Colonic mucosa (tissue), 4 donors: ENCODE measurements around the gene CDH9. TPM values are rescaled to one million over a fixed set of nuclear protein-coding genes. Genes with fewer than 3 reads are reported as not detected.
"Not testable (repeated sequence)": the region's sequence is repeated elsewhere in the genome, so short reads cannot be mapped to it uniquely, and the experiment has no call there.

ENCODE experiments used
- DNase-seq: peaks from one replicate; pipeline ENCODE4 v3.0.0-alpha.2; 2020
- H3K27ac ChIP-seq: fragments of 200-600 bp; one replicate; pipeline ENCODE4 v1.8.0; 2021
- H3K27me3 ChIP-seq: fragments of 200-600 bp; one replicate; pipeline ENCODE4 v1.8.0; 2021
- H3K36me3 ChIP-seq: fragments of 200-600 bp; one replicate; pipeline ENCODE4 v1.8.0; 2021
- H3K4me1 ChIP-seq: fragments of 200-600 bp; one replicate; pipeline ENCODE4 v1.8.0; 2021; ENCODE audit warnings: mild to moderate bottlenecking
- H3K4me3 ChIP-seq: fragments of 200-600 bp; one replicate; pipeline ENCODE4 v1.8.0; 2021
- H3K9ac ChIP-seq, 2 donors: one replicate each; pipeline ENCODE4 v1.7.0; 2013; ENCODE audit warnings: control low read depth in 2 of 2, low read depth in 2 of 2, low read length in 2 of 2
- H3K9me3 ChIP-seq: fragments of 200-600 bp; one replicate; pipeline ENCODE4 v1.8.0; 2021
- CTCF ChIP-seq: fragments of 200-600 bp; IDR thresholded peaks from one replicate; pipeline ENCODE4 v1.8.0; 2022; ENCODE audit warnings: antibody characterized with exemption, mild to moderate bottlenecking
- intact Hi-C: fragments of 100-400 bp; cut with DNase I; formaldehyde crosslinking; loops from one replicate; pipeline ENCODE4 v1.14.1; 2022
- total RNA-seq, 2 donors: library from RNA; stranded (reverse); fragmentation: NEBNext Ultra II Directional in 1 of 2; extraction: Animal tissue kit (Norgen Biotek cat#: 25700) in 1 of 2; gene quantifications; one replicate each; pipeline ENCODE4 v1.2.1, GENCODE V29; 2021
- donor health status: healthy.
- donor health status: DM: no; HTN: no; CAD: no.
- donor health status: DM: no; HTN: no; CAD: no.

The CDH9 gene
- total RNA-seq, 2 donors from 2014 or later, result not detected

GRCh38 chr5:26868504-26868903 is 169.9 kb downstream of the CDH9 start:
- H3K9ac ChIP-seq, result no peak overlapping the region
- no peaks in the 10 kb centered on the region for H3K27me3 ChIP-seq
- no peaks in the 10 kb centered on the region for H3K36me3 ChIP-seq
- H3K4me1 ChIP-seq, result no peaks in the 10 kb centered on the region
- intact Hi-C loops, result no loop called here
- H3K9me3 ChIP-seq, result no peaks in the 10 kb centered on the region
- H3K4me3 ChIP-seq, result no peak overlapping the region
- DNase-seq, result no peak
- H3K27ac ChIP-seq, result no peak overlapping the region
- TF ChIP-seq CTCF, result no peak

GRCh38 chr5:26864061-26864460 is 174.3 kb downstream of the CDH9 start:
- Histone ChIP-seq H3K4me3 (no peak overlapping the region), H3K9ac (no peak overlapping the region), H3K9me3 (no peaks in the 10 kb centered on the region), H3K27ac (no peak overlapping the region), H3K36me3 (no peaks in the 10 kb centered on the region), H3K4me1 (no peaks in the 10 kb centered on the region), H3K27me3 (no peaks in the 10 kb centered on the region)
- DNase-seq, result no peak
- intact Hi-C loops, result no loop called here
- no peak for TF ChIP-seq CTCF

GRCh38 chr5:26856238-26856637 is 182.1 kb downstream of the CDH9 start:
- Histone ChIP-seq H3K9me3 (no peaks in the 10 kb centered on the region), H3K4me1 (no peaks in the 10 kb centered on the region), H3K36me3 (no peaks in the 10 kb centered on the region), H3K27me3 (no peaks in the 10 kb centered on the region), H3K27ac (no peak overlapping the region), H3K4me3 (no peak overlapping the region), H3K9ac (no peak overlapping the region)
- intact Hi-C loops, result no loop called here
- TF ChIP-seq CTCF, result no peak
- DNase-seq, result no peak

- DNase-seq, H3K4me3 ChIP-seq, H3K27ac ChIP-seq, H3K36me3 ChIP-seq, H3K9ac ChIP-seq, H3K27me3 ChIP-seq, intact Hi-C loops, H3K9me3 ChIP-seq, H3K4me1 ChIP-seq: not testable (repeated sequence)
Observed at GRCh38 chr5:26852450-26852849, 185.9 kb downstream of the CDH9 start.

- DNase-seq, result no peak
- no peaks in the 10 kb centered on the region for H3K9me3 ChIP-seq
- no peak for TF ChIP-seq CTCF
- no peak overlapping the region for H3K9ac ChIP-seq
- H3K27ac ChIP-seq, result no peak overlapping the region
- no peak overlapping the region for H3K4me3 ChIP-seq
- H3K36me3 ChIP-seq, result no peaks in the 10 kb centered on the region
- intact Hi-C loops, result no loop called here
- no peaks in the 10 kb centered on the region for H3K27me3 ChIP-seq
- H3K4me1 ChIP-seq, result no peaks in the 10 kb centered on the region
Observed at GRCh38 chr5:26847041-26847736, 191.2 kb downstream of the CDH9 start.

GRCh38 chr5:26843677-26844076 is 194.7 kb downstream of the CDH9 start:
- intact Hi-C loops, result no loop called here
- Histone ChIP-seq H3K4me3 (no peak overlapping the region), H3K4me1 (no peaks in the 10 kb centered on the region), H3K9me3 (no peaks in the 10 kb centered on the region), H3K36me3 (no peaks in the 10 kb centered on the region), H3K27ac (no peak overlapping the region), H3K27me3 (no peaks in the 10 kb centered on the region), H3K9ac (no peak overlapping the region)
- no peak for TF ChIP-seq CTCF
- DNase-seq, result no peak
